WTC11 (cell line): ENCODE data around the gene TLCD1. TPM values are rescaled to one million over a fixed set of nuclear protein-coding genes. Genes with fewer than 3 reads are reported as not detected.

ENCODE experiments used
- ATAC-seq: fragments of 200-7000 bp; cut with Tn5 transposase; 2 replicates; pipeline ENCODE4 v1.10.0; 2021; ENCODE audit warnings: mild to moderate bottlenecking, moderate library complexity
- CTCF ChIA-PET: fragments of 300-600 bp; sonication (Branson Sonifier 250); formaldehyde crosslinking; loops from one replicate; lab custom pipeline; 2021; ENCODE audit warnings: antibody characterized with exemption; lab: Charles Lee
- POLR2A ChIA-PET: fragments of 350-600 bp; sonication (Branson Sonifier 250); formaldehyde crosslinking; loops from one replicate; lab custom pipeline; 2021; ENCODE audit warnings: antibody characterized with exemption; lab: Charles Lee
- DNase-seq: peaks from one replicate; pipeline ENCODE4 v3.0.0; 2021; ENCODE audit warnings: low spot score
- H3K27ac Mint-ChIP-seq: 2 replicates; pipeline ENCODE4 v1.8.0; 2021; ENCODE audit warnings: mixed read lengths
- H3K27me3 Mint-ChIP-seq: 2 replicates; pipeline ENCODE4 v1.8.0; 2021; ENCODE audit warnings: low read depth, mild to moderate bottlenecking, moderate library complexity, mixed read lengths
- H3K36me3 Mint-ChIP-seq: 2 replicates; pipeline ENCODE4 v1.8.0; 2021; ENCODE audit warnings: mixed read lengths
- H3K4me1 Mint-ChIP-seq: 2 replicates; pipeline ENCODE4 v1.8.0; 2022; ENCODE audit warnings: mixed read lengths
- H3K4me3 Mint-ChIP-seq: 2 replicates; pipeline ENCODE4 v1.8.0; 2021; ENCODE audit warnings: mild to moderate bottlenecking, moderate library complexity, mixed read lengths
- H3K9me3 Mint-ChIP-seq: 2 replicates; pipeline ENCODE4 v1.8.0; 2021; ENCODE audit warnings: mixed read lengths
- CBFB ChIP-seq: sonication (generic); formaldehyde crosslinking; IDR thresholded peaks from 2 replicates; pipeline ENCODE4 v1.8.1; 2022; ENCODE audit warnings: mild to moderate bottlenecking, low read depth, missing genetic modification reagents
- CREM ChIP-seq: sonication (generic); formaldehyde crosslinking; IDR thresholded peaks from 2 replicates; pipeline ENCODE4 v1.8.1; 2022; ENCODE audit warnings: mild to moderate bottlenecking, missing genetic modification reagents, moderate library complexity
- EMX1 ChIP-seq: fragments of 250-450 bp; sonication (Bioruptor Pico); IDR thresholded peaks from 2 replicates; pipeline ENCODE4 v1.8.0; 2021; ENCODE audit warnings: mild to moderate bottlenecking
- ESRRA ChIP-seq: sonication (generic); formaldehyde crosslinking; IDR thresholded peaks from 2 replicates; pipeline ENCODE4 v1.8.1; 2022; ENCODE audit warnings: mild to moderate bottlenecking, missing genetic modification reagents, borderline replicate concordance
- GRHL2 ChIP-seq: fragments of 250-450 bp; sonication (Bioruptor Pico); IDR thresholded peaks from 2 replicates; pipeline ENCODE4 v1.8.0; 2022; ENCODE audit warnings: mild to moderate bottlenecking, moderate library complexity; ENCODE audit not compliant: insufficient replicate concordance, severe bottlenecking
- HMGA2 ChIP-seq: fragments of 250-450 bp; sonication (Bioruptor Pico); IDR thresholded peaks from 2 replicates; pipeline ENCODE4 v1.4.0; 2021; ENCODE audit warnings: mild to moderate bottlenecking, moderate library complexity
- IRF1 ChIP-seq: sonication (generic); formaldehyde crosslinking; IDR thresholded peaks from 2 replicates; pipeline ENCODE4 v1.8.0; 2023; ENCODE audit warnings: missing genetic modification reagents
- KAT7 ChIP-seq: sonication (generic); formaldehyde crosslinking; IDR thresholded peaks from 2 replicates; pipeline ENCODE4 v1.8.1; 2023; ENCODE audit warnings: missing genetic modification reagents, mild to moderate bottlenecking, borderline replicate concordance
- MYBL2 ChIP-seq: sonication (generic); formaldehyde crosslinking; IDR thresholded peaks from 2 replicates; pipeline ENCODE4 v1.8.1; 2023; ENCODE audit warnings: mild to moderate bottlenecking, moderate library complexity, missing genetic modification reagents
- NFYB ChIP-seq: sonication (generic); formaldehyde crosslinking; conservative IDR thresholded peaks from 2 replicates; pipeline ENCODE4 v1.8.0; 2022; ENCODE audit warnings: low read depth, missing genetic modification reagents
- NR1H2 ChIP-seq: sonication (generic); formaldehyde crosslinking; IDR thresholded peaks from 2 replicates; pipeline ENCODE4 v1.9.0; 2021; ENCODE audit warnings: mild to moderate bottlenecking, moderate library complexity, missing genetic modification reagents
- NR3C1 ChIP-seq: sonication (generic); formaldehyde crosslinking; conservative IDR thresholded peaks from 2 replicates; pipeline ENCODE4 v1.8.1; 2023; ENCODE audit warnings: low read depth, mild to moderate bottlenecking, missing genetic modification reagents
- SMAD4 ChIP-seq: sonication (generic); formaldehyde crosslinking; IDR thresholded peaks from 2 replicates; pipeline ENCODE4 v1.8.0; 2022; ENCODE audit warnings: mild to moderate bottlenecking, missing genetic modification reagents
- STAT6 ChIP-seq: sonication (generic); formaldehyde crosslinking; conservative IDR thresholded peaks from 2 replicates; pipeline ENCODE4 v1.8.1; 2023; ENCODE audit warnings: mild to moderate bottlenecking, low read depth, missing genetic modification reagents, moderate library complexity
- TEAD1 ChIP-seq: sonication (generic); formaldehyde crosslinking; IDR thresholded peaks from 2 replicates; pipeline ENCODE4 v1.8.0; 2022; ENCODE audit warnings: mild to moderate bottlenecking, missing genetic modification reagents
- ZNF423 ChIP-seq: fragments of 250-450 bp; sonication (Bioruptor Pico); IDR thresholded peaks from 2 replicates; pipeline ENCODE4 v2.1.2; 2022; ENCODE audit warnings: mild to moderate bottlenecking, moderate library complexity
- ZNF671 ChIP-seq: fragments of 250-450 bp; sonication (Bioruptor Pico); IDR thresholded peaks from 2 replicates; pipeline ENCODE4 v1.8.0; 2021; ENCODE audit warnings: mild to moderate bottlenecking
- total RNA-seq: library from RNA; stranded (reverse); gene quantifications from 3 replicates; pipeline ENCODE4 v1.2.3, GENCODE V29; 2021
- TF ChIP-seq, protein P1 (sequence below): sonication (generic); formaldehyde crosslinking; IDR thresholded peaks from 2 replicates; pipeline ENCODE4 v1.8.1; 2023; ENCODE audit warnings: mild to moderate bottlenecking, missing genetic modification reagents
- TF ChIP-seq, protein P2 (sequence below): sonication (generic); formaldehyde crosslinking; IDR thresholded peaks from 2 replicates; pipeline ENCODE4 v1.8.1; 2022; ENCODE audit warnings: mild to moderate bottlenecking, moderate library complexity, missing genetic modification reagents

TLCD1 gene
- total RNA-seq, 1 experiment from 2014 or later: 36.0 TPM

GRCh38 chr17:28756049-28756804, 30.2 kb upstream of the TLCD1 start (continued):
- TF ChIP-seq TEAD1: no peak
- TF ChIP-seq SMAD4: no peak
- TF ChIP-seq, protein P1, sequence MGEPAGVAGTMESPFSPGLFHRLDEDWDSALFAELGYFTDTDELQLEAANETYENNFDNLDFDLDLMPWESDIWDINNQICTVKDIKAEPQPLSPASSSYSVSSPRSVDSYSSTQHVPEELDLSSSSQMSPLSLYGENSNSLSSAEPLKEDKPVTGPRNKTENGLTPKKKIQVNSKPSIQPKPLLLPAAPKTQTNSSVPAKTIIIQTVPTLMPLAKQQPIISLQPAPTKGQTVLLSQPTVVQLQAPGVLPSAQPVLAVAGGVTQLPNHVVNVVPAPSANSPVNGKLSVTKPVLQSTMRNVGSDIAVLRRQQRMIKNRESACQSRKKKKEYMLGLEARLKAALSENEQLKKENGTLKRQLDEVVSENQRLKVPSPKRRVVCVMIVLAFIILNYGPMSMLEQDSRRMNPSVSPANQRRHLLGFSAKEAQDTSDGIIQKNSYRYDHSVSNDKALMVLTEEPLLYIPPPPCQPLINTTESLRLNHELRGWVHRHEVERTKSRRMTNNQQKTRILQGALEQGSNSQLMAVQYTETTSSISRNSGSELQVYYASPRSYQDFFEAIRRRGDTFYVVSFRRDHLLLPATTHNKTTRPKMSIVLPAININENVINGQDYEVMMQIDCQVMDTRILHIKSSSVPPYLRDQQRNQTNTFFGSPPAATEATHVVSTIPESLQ: no peak
- TF ChIP-seq NR3C1: no peak
- no peak for TF ChIP-seq ZNF423 (CRISPR knock-in tag)
- TF ChIP-seq CBFB (CRISPR knock-in tag): no peak

GRCh38 chr17:28755486-28755885, 29.5 kb upstream of the TLCD1 start:
- peaks cover 51% of the 10 kb centered on the region for H3K4me1 Mint-ChIP-seq
- ChIA-PET CTCF (interaction anchor here (1.3 to 2.5 kb wide), 3 partner anchors 28 to 123 kb away, joined by 8 to 10 read pairs (median 9); partner anchors contain the start of gene TLCD1), POLR2A (no interaction called here)
- no peaks in the 10 kb centered on the region for H3K9me3 Mint-ChIP-seq
- ATAC-seq (no peak), DNase-seq (no peak)
- no peak overlapping the region for H3K4me3 Mint-ChIP-seq
- H3K27ac Mint-ChIP-seq: no peak overlapping the region
- peaks cover 50% of the 10 kb centered on the region for H3K36me3 Mint-ChIP-seq
- TF ChIP-seq CREM (no peak), CBFB (CRISPR knock-in tag) (no peak), TEAD1 (no peak), ESRRA (CRISPR knock-in tag) (no peak), EMX1 (CRISPR knock-in tag) (no peak), IRF1 (no peak), HMGA2 (CRISPR knock-in tag) (no peak), STAT6 (CRISPR knock-in tag) (no peak), NR1H2 (CRISPR knock-in tag) (no peak), MYBL2 (CRISPR knock-in tag) (no peak)
- TF ChIP-seq, protein P2, sequence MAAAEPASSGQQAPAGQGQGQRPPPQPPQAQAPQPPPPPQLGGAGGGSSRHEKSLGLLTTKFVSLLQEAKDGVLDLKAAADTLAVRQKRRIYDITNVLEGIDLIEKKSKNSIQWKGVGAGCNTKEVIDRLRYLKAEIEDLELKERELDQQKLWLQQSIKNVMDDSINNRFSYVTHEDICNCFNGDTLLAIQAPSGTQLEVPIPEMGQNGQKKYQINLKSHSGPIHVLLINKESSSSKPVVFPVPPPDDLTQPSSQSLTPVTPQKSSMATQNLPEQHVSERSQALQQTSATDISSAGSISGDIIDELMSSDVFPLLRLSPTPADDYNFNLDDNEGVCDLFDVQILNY: no peak
- H3K27me3 Mint-ChIP-seq: no peaks in the 10 kb centered on the region

DNA sequence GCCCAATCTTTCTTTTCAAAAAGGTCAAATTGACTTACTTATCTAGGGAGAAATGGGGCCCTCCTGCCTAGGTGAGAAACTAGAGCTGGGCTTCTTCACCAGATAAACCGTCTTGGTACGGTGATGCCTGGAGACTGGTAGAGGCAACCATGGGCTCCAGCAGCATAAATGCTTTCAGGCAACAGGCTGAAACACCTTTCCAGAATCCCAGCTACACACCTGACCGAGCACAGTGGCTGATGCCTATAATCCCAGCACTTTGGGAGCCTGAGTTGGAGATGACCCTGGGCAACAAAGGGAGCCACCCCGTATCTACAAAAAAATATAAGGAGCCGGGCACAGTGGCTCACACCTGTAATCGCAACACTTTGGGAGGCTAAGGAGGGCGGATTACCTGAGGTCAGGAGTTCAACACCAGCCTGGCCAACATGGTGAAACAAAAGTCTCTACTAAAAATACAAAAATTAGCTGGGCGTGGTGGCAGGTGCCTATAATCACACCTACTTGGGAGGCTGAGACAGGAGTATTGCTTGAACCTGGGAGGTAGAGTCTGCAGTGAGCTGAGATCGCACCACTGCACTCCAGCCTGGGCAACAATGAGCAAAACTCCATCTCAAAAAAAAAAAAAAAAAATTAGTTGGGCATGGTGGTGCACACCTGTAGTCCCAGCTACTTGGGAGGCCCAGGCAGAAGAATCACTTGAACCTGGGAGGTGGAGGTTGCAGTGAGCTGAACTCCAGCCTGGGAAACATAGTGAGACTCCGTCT, 25.8 kb upstream of the TLCD1 start:
- H3K4me1 Mint-ChIP-seq: peaks cover 50% of the 10 kb centered on the region
- H3K9me3 Mint-ChIP-seq: no peaks in the 10 kb centered on the region
- DNase-seq: no peak
- H3K27me3 Mint-ChIP-seq: no peaks in the 10 kb centered on the region
- POLR2A ChIA-PET: interaction anchor here (0.6 to 13.5 kb wide), 5 partner anchors 9 to 76 kb away, joined by 3 to 310 read pairs (median 4); partner anchors contain the start of genes NEK8 and TLCD1
- ATAC-seq: no peak
- no peak overlapping the region for H3K4me3 Mint-ChIP-seq
- 0 out of 2 replicates have a peak, but pooled peaks have one; percentile 43 for TF ChIP-seq ZNF671 (CRISPR knock-in tag)
- TF ChIP-seq NFYB (CRISPR knock-in tag): no peak
- TF ChIP-seq, protein P1: no peak
- TF ChIP-seq KAT7: no peak
- TF ChIP-seq GRHL2: no peak
- no peak overlapping the region for H3K27ac Mint-ChIP-seq
- CTCF ChIA-PET: interaction anchor here (0.9 to 13.9 kb wide), 12 partner anchors 9 to 372 kb away, joined by 3 to 541 read pairs (median 4); partner anchors contain the start of genes NEK8, PHF12, TLCD1 and TRAF4
- peaks cover 51% of the 10 kb centered on the region for H3K36me3 Mint-ChIP-seq
